ENCODE data around the gene PRAMEF8.
"Not testable (repeated sequence)": the region's sequence is repeated elsewhere in the genome, so short reads cannot be mapped to it uniquely, and the experiment has no call there.

PRAMEF8 gene

GRCh38 chr1:13285037-13285436 lies at the start of gene PRAMEF8:
Gene PRAMEF8 (minus strand): TSS chr1:13285137. CDS start chr1:13284091, 1,046 bp downstream.
- DNase-seq (ENCODE audit: low spot score), result not testable (repeated sequence)

GRCh38 chr1:13315281-13315680 lies 30.3 kb upstream of the PRAMEF8 start, which contains the start of gene PRAMEF15:
Gene PRAMEF15 (plus strand): TSS chr1:13315581. CDS start chr1:13318408, 2,827 bp downstream.
- not testable (repeated sequence) for DNase-seq (ENCODE audit: low spot score)

GRCh38 chr1:13303239-13303638 lies 18.3 kb upstream of the PRAMEF8 start, which contains the start of gene PRAMEF33:
Gene PRAMEF33 (plus strand): TSS chr1:13303539. CDS start chr1:13305955, 2,416 bp downstream.
- not testable (repeated sequence) for DNase-seq (ENCODE audit: low spot score)

- not testable (repeated sequence) for DNase-seq (ENCODE audit: low spot score)
Observed at GRCh38 chr1:13302197-13302596, 17.3 kb upstream of the PRAMEF8 start.

GRCh38 chr1:13298699-13299098 lies 13.8 kb upstream of the PRAMEF8 start:
- DNase-seq (ENCODE audit: low spot score), result not testable (repeated sequence)

GRCh38 chr1:13297216-13297931 lies 12.4 kb upstream of the PRAMEF8 start:
- not testable (repeated sequence) for DNase-seq (ENCODE audit: low spot score)

GRCh38 chr1:13289030-13289429 lies 4.1 kb upstream of the PRAMEF8 start:
- not testable (repeated sequence) for DNase-seq (ENCODE audit: low spot score)

- not testable (repeated sequence) for DNase-seq (ENCODE audit: low spot score)
Observed at GRCh38 chr1:13279617-13280016, 5.3 kb downstream of the PRAMEF8 start.

GRCh38 chr1:13277016-13277415 lies 7.9 kb downstream of the PRAMEF8 start:
- DNase-seq (ENCODE audit: low spot score), result not testable (repeated sequence)

- DNase-seq (ENCODE audit: low spot score), result not testable (repeated sequence)
Observed at GRCh38 chr1:13265124-13265523, 19.8 kb downstream of the PRAMEF8 start.

GRCh38 chr1:13253898-13254297 lies 31.0 kb downstream of the PRAMEF8 start, which contains the start of gene PRAMEF5:
Gene PRAMEF5 (plus strand): TSS chr1:13254198. CDS start chr1:13259269, 5,071 bp downstream.
- DNase-seq (ENCODE audit: low spot score), result not testable (repeated sequence)

- DNase-seq (ENCODE audit: low spot score), result not testable (repeated sequence)
Observed at GRCh38 chr1:13247122-13247521, 37.8 kb downstream of the PRAMEF8 start.

GRCh38 chr1:13246554-13246871 lies 38.4 kb downstream of the PRAMEF8 start:
- DNase-seq (ENCODE audit: low spot score), result not testable (repeated sequence)

- not testable (repeated sequence) for DNase-seq (ENCODE audit: low spot score)
Observed at GRCh38 chr1:13245841-13246553, 38.9 kb downstream of the PRAMEF8 start.

GRCh38 chr1:13243536-13244263 lies 41.2 kb downstream of the PRAMEF8 start:
- DNase-seq (ENCODE audit: low spot score), result not testable (repeated sequence)

GRCh38 chr1:13239633-13240032 lies 45.3 kb downstream of the PRAMEF8 start:
- DNase-seq (ENCODE audit: low spot score), result not testable (repeated sequence)

- not testable (repeated sequence) for DNase-seq (ENCODE audit: low spot score)
Observed at GRCh38 chr1:13237572-13237971, 47.4 kb downstream of the PRAMEF8 start.

GRCh38 chr1:13234057-13234456 lies 50.9 kb downstream of the PRAMEF8 start:
- not testable (repeated sequence) for DNase-seq (ENCODE audit: low spot score)

- not testable (repeated sequence) for DNase-seq (ENCODE audit: low spot score)
Observed at GRCh38 chr1:13232056-13232455, 52.9 kb downstream of the PRAMEF8 start.
